HL-60 (cell line): ENCODE data around the gene BCL2.

Experiments
- CTCF ChIP-seq: IDR thresholded peaks from one replicate; pipeline ENCODE4 v1.5.1; 2011; ENCODE audit warnings: low read length, control low read depth, inconsistent platforms; ENCODE audit not compliant: insufficient read depth
- REST ChIP-seq: IDR thresholded peaks from 2 replicates; pipeline ENCODE4 v1.6.1; 2012; ENCODE audit warnings: low read depth; ENCODE audit not compliant: insufficient replicate concordance

- TF ChIP-seq CTCF (no peak), REST (no peak)
Observed at GRCh38 chr18:63099848-63100629, 219.5 kb downstream of the BCL2 start.
